GM12875 (cell line): ENCODE results near the gene INPPL1.
A peak's percentile ranks its signal among the peaks of the same experiment; 100 is the strongest.

Source experiments
- H3K4me3 ChIP-seq: one replicate; pipeline ENCODE4 v1.5.1; 2011; ENCODE audit warnings: low read depth, low read length, control low read depth
- TF ChIP-seq, protein P1 (sequence below): IDR thresholded peaks from 2 replicates; pipeline ENCODE4 v1.5.1; 2011; ENCODE audit warnings: low read depth, mild to moderate bottlenecking, control low read depth, inconsistent platforms, low read length, moderate library complexity, borderline replicate concordance; ENCODE audit not compliant: insufficient read depth

INPPL1 gene

GRCh38 chr11:72234920-72235319, 10.4 kb downstream of the INPPL1 start:
- TF ChIP-seq, protein P1, sequence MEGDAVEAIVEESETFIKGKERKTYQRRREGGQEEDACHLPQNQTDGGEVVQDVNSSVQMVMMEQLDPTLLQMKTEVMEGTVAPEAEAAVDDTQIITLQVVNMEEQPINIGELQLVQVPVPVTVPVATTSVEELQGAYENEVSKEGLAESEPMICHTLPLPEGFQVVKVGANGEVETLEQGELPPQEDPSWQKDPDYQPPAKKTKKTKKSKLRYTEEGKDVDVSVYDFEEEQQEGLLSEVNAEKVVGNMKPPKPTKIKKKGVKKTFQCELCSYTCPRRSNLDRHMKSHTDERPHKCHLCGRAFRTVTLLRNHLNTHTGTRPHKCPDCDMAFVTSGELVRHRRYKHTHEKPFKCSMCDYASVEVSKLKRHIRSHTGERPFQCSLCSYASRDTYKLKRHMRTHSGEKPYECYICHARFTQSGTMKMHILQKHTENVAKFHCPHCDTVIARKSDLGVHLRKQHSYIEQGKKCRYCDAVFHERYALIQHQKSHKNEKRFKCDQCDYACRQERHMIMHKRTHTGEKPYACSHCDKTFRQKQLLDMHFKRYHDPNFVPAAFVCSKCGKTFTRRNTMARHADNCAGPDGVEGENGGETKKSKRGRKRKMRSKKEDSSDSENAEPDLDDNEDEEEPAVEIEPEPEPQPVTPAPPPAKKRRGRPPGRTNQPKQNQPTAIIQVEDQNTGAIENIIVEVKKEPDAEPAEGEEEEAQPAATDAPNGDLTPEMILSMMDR: no peak
- H3K4me3 ChIP-seq: no peak overlapping the region

GRCh38 chr11:72235351-72236057, 10.9 kb downstream of the INPPL1 start:
- TF ChIP-seq, protein P1: no peak
- no peak overlapping the region for H3K4me3 ChIP-seq

DNA sequence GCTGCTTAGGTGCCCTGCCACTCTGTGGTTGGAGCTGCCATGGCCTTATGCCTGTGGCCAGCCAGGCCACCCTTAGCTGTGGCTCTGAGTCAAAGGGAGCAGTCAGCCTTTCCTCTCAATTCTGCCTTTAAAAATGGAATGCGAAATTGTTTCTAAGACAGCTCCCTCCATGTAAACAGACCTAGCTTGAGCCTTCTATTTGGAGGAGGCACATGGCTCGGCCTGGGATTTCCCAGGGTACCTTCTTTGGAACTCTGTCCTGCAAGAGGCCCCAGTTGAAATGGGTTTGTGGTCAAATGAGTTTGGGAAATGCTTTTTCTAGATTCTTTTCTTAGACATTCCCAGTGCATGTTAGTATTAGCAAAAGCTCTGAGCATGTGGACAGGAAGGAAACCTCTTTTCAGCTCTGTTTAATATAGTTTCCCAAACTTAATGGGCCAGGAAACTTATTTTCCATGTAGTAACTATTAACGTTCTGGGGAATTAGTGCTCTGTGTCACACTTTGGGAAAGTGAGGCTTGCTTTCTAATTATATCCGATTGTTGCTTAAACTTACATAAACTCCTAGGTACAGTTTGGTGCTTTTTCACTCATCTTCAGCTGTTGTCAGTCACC, 11.6 kb downstream of the INPPL1 start:
- TF ChIP-seq, protein P1: no peak
- no peak overlapping the region for H3K4me3 ChIP-seq

GRCh38 chr11:72236774-72237111, 12.2 kb downstream of the INPPL1 start:
- TF ChIP-seq, protein P1: no peak
- no peak overlapping the region for H3K4me3 ChIP-seq

GRCh38 chr11:72237112-72237931, 12.8 kb downstream of the INPPL1 start:
- H3K4me3 ChIP-seq: no peak overlapping the region
- TF ChIP-seq, protein P1: no peak

DNA sequence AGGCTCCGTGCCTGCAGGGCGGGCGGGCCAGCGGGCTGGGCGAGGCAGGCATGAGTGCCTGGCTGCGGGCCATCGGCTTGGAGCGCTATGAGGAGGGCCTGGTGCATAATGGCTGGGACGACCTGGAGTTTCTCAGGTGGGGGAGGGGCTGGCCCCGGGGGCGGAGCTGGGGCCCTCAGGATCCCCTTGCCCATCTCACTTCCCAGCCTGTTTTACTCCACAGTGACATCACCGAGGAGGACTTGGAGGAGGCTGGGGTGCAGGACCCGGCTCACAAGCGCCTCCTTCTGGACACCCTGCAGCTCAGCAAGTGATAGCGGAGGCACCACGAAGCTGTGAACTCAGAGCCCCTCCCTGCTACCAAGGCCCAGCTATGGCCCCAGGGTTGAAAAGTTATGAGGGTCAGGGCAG, 13.5 kb downstream of the INPPL1 start:
- TF ChIP-seq, protein P1: peak; percentile 93
- H3K4me3 ChIP-seq: no peak overlapping the region
